ENCODE measurements around the gene CDH12.

Gene CDH12

DNA sequence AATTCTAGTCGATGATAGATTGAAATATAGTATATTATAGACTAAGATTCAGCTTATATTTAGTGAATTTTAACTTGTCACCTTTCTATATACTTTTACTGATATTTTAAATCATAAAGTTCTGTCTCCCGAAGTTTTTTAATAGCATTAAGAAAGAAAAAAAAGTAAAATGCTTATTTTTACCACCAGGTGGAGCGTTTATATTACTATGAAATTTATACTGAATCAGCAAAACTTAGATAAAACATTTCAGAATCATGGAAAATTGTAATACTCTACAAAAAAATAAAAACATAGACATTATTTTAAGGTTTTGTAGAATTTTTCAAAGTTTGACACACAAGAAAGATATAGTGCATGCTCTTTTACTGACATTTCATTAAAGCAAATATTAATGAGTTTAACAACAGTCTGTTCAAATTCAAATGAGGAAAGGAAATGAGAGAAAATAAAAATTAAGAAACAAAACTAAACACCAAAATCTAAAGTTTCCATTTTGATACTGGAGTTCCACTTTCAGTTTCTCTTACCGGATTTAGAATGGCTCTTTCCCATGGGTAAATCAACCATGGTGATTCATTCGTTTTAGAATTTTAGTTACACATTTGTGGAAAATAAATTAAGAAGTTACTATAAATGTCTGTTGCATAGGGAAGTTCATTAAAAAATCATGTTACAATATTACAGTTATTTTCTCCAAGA, 1035.3 kb downstream of the CDH12 start:
- Histone ChIP-seq H3K36me3 (ENCODE audit: control insufficient read depth, insufficient read depth, low read length) (no peaks in the 10 kb centered on the region), H3K4me1 (ENCODE audit: control insufficient read depth, insufficient read depth, low read length, poor library complexity, severe bottlenecking) (no peaks in the 10 kb centered on the region), H3K4me3 (ENCODE audit: extremely low read depth, insufficient read depth, low read length, poor library complexity, severe bottlenecking) (no peak overlapping the region), H3K9me3 (ENCODE audit: control insufficient read depth, low read length) (no peaks in the 10 kb centered on the region), H3K27ac (ENCODE audit: low read depth, low read length, severe bottlenecking) (no peak overlapping the region)
- no CpG with 5 or more reads among the region's 5 CpGs for WGBS, 2 experiments (ENCODE audit: insufficient coverage in 2 of 2)

DNA sequence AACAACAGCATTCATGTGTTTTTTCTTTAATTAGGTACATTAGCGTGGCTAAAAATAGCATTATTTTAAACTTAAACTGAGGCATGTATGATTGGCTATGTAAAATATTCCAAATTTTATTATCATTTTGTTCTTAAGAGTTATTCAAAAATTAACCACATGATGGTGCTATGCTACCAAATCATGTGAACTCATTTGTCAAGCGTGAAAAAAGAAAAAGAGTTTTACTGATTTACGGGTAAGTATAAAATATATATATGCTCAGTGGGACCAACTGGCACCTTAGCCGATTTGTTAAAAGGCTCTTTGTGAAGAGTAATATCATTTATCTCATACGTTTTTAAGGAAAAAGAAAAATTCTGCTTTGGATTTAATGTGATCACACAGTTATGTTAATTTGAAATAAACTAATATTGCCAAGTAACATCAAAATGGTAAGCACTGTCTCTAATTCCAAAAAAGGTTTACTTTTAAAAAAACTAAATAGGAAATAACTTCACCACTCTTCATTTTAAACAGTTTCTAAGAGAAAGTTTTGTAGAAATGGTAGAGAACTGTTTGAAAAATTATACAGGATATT, 1042.3 kb downstream of the CDH12 start:
- Histone ChIP-seq H3K36me3 (ENCODE audit: control insufficient read depth, insufficient read depth, low read length) (no peaks in the 10 kb centered on the region), H3K27ac (ENCODE audit: low read depth, low read length, severe bottlenecking) (no peak overlapping the region), H3K4me1 (ENCODE audit: control insufficient read depth, insufficient read depth, low read length, poor library complexity, severe bottlenecking) (peaks cover 15% of the 10 kb centered on the region), H3K4me3 (ENCODE audit: extremely low read depth, insufficient read depth, low read length, poor library complexity, severe bottlenecking) (no peak overlapping the region), H3K9me3 (ENCODE audit: control insufficient read depth, low read length) (no peaks in the 10 kb centered on the region)
- no CpG with 5 or more reads among the region's 5 CpGs for WGBS, 2 experiments (ENCODE audit: insufficient coverage in 2 of 2)

DNA sequence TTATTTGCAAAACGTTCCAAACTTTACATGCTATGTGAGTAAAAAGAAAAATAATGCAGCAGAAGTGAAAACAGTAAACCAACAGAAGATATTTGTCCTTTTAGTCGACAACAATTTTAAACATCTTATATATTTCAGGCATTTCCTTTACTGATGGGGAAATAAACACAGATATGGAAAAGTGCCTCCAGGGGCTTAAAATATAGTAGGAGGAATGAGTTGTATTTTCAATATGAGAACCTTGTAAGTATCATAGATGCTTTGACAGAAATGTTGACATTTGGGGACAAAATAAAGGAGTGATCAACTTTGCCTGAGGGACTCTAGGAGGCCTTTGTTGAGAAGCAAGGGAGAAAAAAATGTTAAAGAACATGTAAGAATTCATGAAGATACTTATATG, 1043.5 kb downstream of the CDH12 start:
- no CpG with 5 or more reads among the region's 2 CpGs for WGBS, 2 experiments (ENCODE audit: insufficient coverage in 2 of 2)
- H3K36me3 ChIP-seq (ENCODE audit: control insufficient read depth, insufficient read depth, low read length), result no peaks in the 10 kb centered on the region
- peaks cover 15% of the 10 kb centered on the region for H3K4me1 ChIP-seq (ENCODE audit: control insufficient read depth, insufficient read depth, low read length, poor library complexity, severe bottlenecking)
- H3K9me3 ChIP-seq (ENCODE audit: control insufficient read depth, low read length), result no peaks in the 10 kb centered on the region
- H3K4me3 ChIP-seq (ENCODE audit: extremely low read depth, insufficient read depth, low read length, poor library complexity, severe bottlenecking), result no peak overlapping the region
- H3K27ac ChIP-seq (ENCODE audit: low read depth, low read length, severe bottlenecking), result no peak overlapping the region

DNA sequence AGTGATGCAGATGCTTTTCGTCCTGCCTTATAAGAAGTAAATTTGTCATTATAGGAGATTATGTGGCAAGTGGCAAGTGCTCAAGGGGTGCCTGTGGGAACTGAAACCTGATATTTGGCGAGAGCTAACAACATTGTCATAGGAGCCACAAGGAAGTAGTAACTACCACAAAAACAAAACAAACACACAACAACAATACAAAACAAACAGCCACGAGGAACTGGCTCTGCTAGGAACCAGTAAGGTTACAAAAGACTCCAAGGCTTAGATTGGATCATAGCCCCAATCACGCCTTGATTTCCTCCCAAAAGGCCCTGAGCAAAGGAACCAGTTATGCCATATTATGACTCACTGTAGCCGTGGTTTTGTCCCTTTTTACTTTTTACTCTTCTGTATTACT, 1045.2 kb downstream of the CDH12 start:
- no peak overlapping the region for H3K27ac ChIP-seq (ENCODE audit: low read depth, low read length, severe bottlenecking)
- H3K36me3 ChIP-seq (ENCODE audit: control insufficient read depth, insufficient read depth, low read length), result no peaks in the 10 kb centered on the region
- H3K4me1 ChIP-seq (ENCODE audit: control insufficient read depth, insufficient read depth, low read length, poor library complexity, severe bottlenecking), result peaks cover 15% of the 10 kb centered on the region
- no peak overlapping the region for H3K4me3 ChIP-seq (ENCODE audit: extremely low read depth, insufficient read depth, low read length, poor library complexity, severe bottlenecking)
- H3K9me3 ChIP-seq (ENCODE audit: control insufficient read depth, low read length), result no peaks in the 10 kb centered on the region
- 56 to 67% methylated on average over 3 of the region's 5 CpGs for WGBS, 2 experiments (ENCODE audit: insufficient coverage in 2 of 2)

DNA sequence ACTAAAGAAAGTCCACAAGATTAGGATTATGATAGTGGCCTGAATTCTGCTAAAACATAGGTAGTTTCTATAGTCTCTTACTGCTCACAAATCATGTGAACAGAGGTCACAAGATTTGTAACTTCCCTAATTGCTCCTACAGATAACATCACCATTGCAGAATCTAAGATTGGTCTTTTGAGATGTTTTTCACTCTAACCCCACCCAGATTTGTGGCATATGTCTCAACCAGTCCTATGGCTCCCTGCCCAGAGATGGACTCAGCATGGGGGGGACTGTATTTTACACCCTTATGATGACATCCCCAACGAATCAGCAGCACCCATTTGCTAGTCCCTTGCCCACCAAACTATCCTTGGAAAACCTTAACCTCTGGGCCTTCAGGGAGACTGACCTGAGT, 1046.2 kb downstream of the CDH12 start:
- no peaks in the 10 kb centered on the region for H3K9me3 ChIP-seq (ENCODE audit: control insufficient read depth, low read length)
- peaks cover 15% of the 10 kb centered on the region for H3K4me1 ChIP-seq (ENCODE audit: control insufficient read depth, insufficient read depth, low read length, poor library complexity, severe bottlenecking)
- H3K4me3 ChIP-seq (ENCODE audit: extremely low read depth, insufficient read depth, low read length, poor library complexity, severe bottlenecking), result no peak overlapping the region
- H3K36me3 ChIP-seq (ENCODE audit: control insufficient read depth, insufficient read depth, low read length), result no peaks in the 10 kb centered on the region
- H3K27ac ChIP-seq (ENCODE audit: low read depth, low read length, severe bottlenecking), result no peak overlapping the region
- WGBS, 2 experiments (ENCODE audit: insufficient coverage in 2 of 2), result no CpG with 5 or more reads among the region's 1 CpG

DNA sequence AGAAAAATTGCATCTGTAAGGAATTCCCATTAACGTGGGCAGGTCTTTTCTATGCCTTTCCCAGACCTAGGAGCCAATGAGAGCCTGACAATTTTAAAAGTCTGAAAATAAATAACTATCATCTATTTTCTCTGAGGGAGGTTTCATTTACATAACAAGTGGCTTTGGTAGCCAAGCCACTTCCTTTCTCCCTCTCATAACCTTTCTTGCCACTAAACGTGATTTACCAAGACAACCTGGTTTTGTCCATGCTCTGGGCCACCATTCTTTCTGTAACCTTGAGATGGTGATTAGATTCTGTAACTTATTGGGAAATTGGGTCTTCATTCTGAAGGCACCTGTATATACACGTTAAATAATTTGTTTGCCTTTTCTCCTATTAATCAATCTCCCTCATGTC, 1046.9 kb downstream of the CDH12 start:
- no peak overlapping the region for H3K27ac ChIP-seq (ENCODE audit: low read depth, low read length, severe bottlenecking)
- H3K36me3 ChIP-seq (ENCODE audit: control insufficient read depth, insufficient read depth, low read length), result no peaks in the 10 kb centered on the region
- no peak overlapping the region for H3K4me3 ChIP-seq (ENCODE audit: extremely low read depth, insufficient read depth, low read length, poor library complexity, severe bottlenecking)
- H3K4me1 ChIP-seq (ENCODE audit: control insufficient read depth, insufficient read depth, low read length, poor library complexity, severe bottlenecking), result peaks cover 15% of the 10 kb centered on the region
- H3K9me3 ChIP-seq (ENCODE audit: control insufficient read depth, low read length), result no peaks in the 10 kb centered on the region
- 80% methylated on average over 1 of the region's 3 CpGs; no CpG with 5 or more reads in 1 of the 2 experiments for WGBS, 2 experiments (ENCODE audit: insufficient coverage in 2 of 2)

DNA sequence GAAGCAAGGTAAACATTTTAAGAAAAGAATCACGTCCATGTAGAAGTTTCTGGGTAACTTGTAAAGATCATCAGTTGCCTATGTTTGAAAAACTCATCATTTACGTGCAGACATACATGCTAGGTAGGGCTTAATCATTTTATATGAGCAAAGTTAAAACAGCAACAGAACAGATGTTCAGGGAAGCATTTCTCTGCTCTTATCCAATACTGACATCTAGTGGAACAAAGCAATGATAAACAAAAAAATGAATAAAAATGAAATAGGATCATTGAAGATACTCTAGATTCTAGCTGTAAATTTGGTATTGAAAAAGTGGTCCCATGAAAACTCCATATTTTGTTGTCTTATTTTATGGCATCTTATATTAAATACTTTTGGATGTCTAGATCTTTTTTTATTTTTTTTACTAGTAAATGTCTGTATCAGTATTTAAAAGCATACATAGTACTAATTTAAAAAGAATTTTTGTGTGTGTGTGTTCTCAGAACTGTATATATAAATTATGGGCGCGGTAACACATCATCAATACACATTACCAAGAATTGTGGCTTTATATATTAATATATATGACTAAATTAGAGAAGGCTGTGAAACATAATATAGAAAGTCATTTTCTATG, 1050.2 kb downstream of the CDH12 start:
- peaks cover under 1% of the 10 kb centered on the region for H3K4me1 ChIP-seq (ENCODE audit: control insufficient read depth, insufficient read depth, low read length, poor library complexity, severe bottlenecking)
- no peaks in the 10 kb centered on the region for H3K36me3 ChIP-seq (ENCODE audit: control insufficient read depth, insufficient read depth, low read length)
- WGBS, 2 experiments (ENCODE audit: insufficient coverage in 2 of 2), result 10% methylated on average over 2 of the region's 4 CpGs; no CpG with 5 or more reads in 1 of the 2 experiments
- no peak overlapping the region for H3K4me3 ChIP-seq (ENCODE audit: extremely low read depth, insufficient read depth, low read length, poor library complexity, severe bottlenecking)
- no peaks in the 10 kb centered on the region for H3K9me3 ChIP-seq (ENCODE audit: control insufficient read depth, low read length)
- H3K27ac ChIP-seq (ENCODE audit: low read depth, low read length, severe bottlenecking), result no peak overlapping the region

DNA sequence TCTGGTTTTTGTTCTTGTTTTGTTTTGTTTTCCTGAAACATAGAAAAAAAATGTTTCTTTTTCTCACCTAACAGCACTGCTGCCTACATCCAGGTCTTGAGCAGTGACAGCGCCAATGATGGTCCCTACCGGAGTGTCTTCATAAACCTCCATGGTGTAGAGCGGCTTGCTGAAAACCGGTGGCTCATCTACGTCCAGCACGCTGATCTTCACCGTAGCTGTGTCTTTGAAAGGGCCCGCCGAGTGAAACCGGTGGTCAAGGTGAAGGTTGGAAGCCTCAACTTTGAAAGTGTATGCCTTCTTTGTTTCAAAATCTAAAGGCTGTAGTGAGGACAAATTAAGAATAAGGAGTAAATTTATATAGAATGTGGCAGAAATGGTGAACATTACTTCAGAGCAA, 1051.0 kb downstream of the CDH12 start:
- Histone ChIP-seq H3K9me3 (ENCODE audit: control insufficient read depth, low read length) (no peaks in the 10 kb centered on the region), H3K4me1 (ENCODE audit: control insufficient read depth, insufficient read depth, low read length, poor library complexity, severe bottlenecking) (no peaks in the 10 kb centered on the region), H3K36me3 (ENCODE audit: control insufficient read depth, insufficient read depth, low read length) (no peaks in the 10 kb centered on the region), H3K4me3 (ENCODE audit: extremely low read depth, insufficient read depth, low read length, poor library complexity, severe bottlenecking) (no peak overlapping the region), H3K27ac (ENCODE audit: low read depth, low read length, severe bottlenecking) (no peak overlapping the region)
- WGBS, 2 experiments (ENCODE audit: insufficient coverage in 2 of 2), result 94% methylated on average over 10 of the region's 10 CpGs

DNA sequence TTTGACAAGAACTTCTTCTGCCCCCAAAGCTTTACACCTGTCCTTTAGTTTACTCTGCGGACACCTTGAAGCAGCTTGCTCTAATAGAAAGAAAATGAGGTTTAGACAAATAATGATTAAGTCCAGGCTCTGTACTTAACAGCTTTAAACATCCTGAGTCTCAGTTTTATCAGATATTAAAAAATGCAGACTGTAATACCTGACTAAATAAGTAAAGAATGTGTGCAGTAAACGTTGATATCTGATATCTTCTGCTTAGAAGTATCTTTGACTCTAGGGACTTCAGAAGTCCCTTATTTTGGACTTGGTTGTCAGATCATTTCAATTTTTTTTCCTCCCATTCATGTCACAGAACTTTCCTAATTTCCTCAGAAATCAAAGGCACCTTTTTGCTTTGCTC, 1060.4 kb downstream of the CDH12 start:
- no peak overlapping the region for H3K4me3 ChIP-seq (ENCODE audit: extremely low read depth, insufficient read depth, low read length, poor library complexity, severe bottlenecking)
- no peak overlapping the region for H3K27ac ChIP-seq (ENCODE audit: low read depth, low read length, severe bottlenecking)
- no peaks in the 10 kb centered on the region for H3K36me3 ChIP-seq (ENCODE audit: control insufficient read depth, insufficient read depth, low read length)
- H3K4me1 ChIP-seq (ENCODE audit: control insufficient read depth, insufficient read depth, low read length, poor library complexity, severe bottlenecking), result no peaks in the 10 kb centered on the region
- H3K9me3 ChIP-seq (ENCODE audit: control insufficient read depth, low read length), result no peaks in the 10 kb centered on the region
- WGBS, 2 experiments (ENCODE audit: insufficient coverage in 2 of 2), result no CpG with 5 or more reads among the region's 2 CpGs

DNA sequence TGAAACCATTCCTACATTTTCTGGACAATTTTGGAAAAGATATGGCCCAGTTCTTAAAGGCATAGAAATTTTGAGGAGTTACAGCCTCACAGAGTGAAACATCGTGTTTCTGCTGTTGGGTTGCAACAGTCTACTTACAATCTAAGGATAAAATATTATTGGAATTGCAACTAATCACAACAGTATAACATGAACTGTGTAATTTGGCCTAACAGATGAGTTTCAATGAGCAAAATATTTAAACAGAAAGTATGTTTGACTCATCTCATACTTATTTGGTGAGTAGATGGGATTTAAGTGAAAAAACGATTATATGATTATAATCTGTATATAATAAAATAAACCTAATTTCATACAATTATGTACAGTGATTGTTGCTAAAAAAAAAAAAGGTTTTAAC, 1061.8 kb downstream of the CDH12 start:
- H3K4me1 ChIP-seq (ENCODE audit: control insufficient read depth, insufficient read depth, low read length, poor library complexity, severe bottlenecking), result no peaks in the 10 kb centered on the region
- H3K4me3 ChIP-seq (ENCODE audit: extremely low read depth, insufficient read depth, low read length, poor library complexity, severe bottlenecking), result no peak overlapping the region
- H3K27ac ChIP-seq (ENCODE audit: low read depth, low read length, severe bottlenecking), result no peak overlapping the region
- H3K36me3 ChIP-seq (ENCODE audit: control insufficient read depth, insufficient read depth, low read length), result no peaks in the 10 kb centered on the region
- WGBS, 2 experiments (ENCODE audit: insufficient coverage in 2 of 2), result no CpG with 5 or more reads among the region's 2 CpGs
- H3K9me3 ChIP-seq (ENCODE audit: control insufficient read depth, low read length), result no peaks in the 10 kb centered on the region

DNA sequence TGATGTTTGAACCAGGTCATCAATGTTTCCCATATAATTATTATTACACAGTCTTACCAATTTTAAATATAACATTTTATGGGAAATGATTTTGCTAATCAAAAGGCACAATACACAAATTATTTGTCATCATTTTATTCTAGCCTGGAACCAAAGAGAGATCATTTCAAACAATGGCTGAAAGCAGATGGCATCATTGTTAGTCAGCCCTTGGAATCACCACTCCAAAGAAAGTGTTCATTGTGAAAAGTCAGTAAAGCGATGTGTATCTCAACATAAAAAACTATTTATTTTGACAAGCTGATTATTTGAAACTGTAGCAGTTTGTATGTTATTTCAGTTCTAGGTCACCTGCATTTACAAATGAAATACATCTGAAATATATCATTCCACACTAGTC, 1068.7 kb downstream of the CDH12 start:
- Histone ChIP-seq H3K4me1 (ENCODE audit: control insufficient read depth, insufficient read depth, low read length, poor library complexity, severe bottlenecking) (no peaks in the 10 kb centered on the region), H3K4me3 (ENCODE audit: extremely low read depth, insufficient read depth, low read length, poor library complexity, severe bottlenecking) (no peak overlapping the region), H3K27ac (ENCODE audit: low read depth, low read length, severe bottlenecking) (no peak overlapping the region), H3K36me3 (ENCODE audit: control insufficient read depth, insufficient read depth, low read length) (no peaks in the 10 kb centered on the region), H3K9me3 (ENCODE audit: control insufficient read depth, low read length) (no peaks in the 10 kb centered on the region)
- WGBS, 2 experiments (ENCODE audit: insufficient coverage in 2 of 2), result no CpG with 5 or more reads among the region's 1 CpG
